GM19193 (cell line): Measurements from ENCODE around the gene MYBPC2.

ENCODE experiments used
- POLR2A ChIP-seq: IDR thresholded peaks from 4 replicates; pipeline ENCODE4 v1.6.1; 2011; ENCODE audit not compliant: insufficient read depth, insufficient read length; ENCODE audit errors: extremely low read depth

MYBPC2 gene

GRCh38 chr19:50432221-50433028 lies at the start of gene MYBPC2:
Gene MYBPC2 (plus strand): TSS chr19:50432892. CDS start chr19:50432954, 62 bp downstream.
- peak; percentile 16 for TF ChIP-seq POLR2A

- no peak for TF ChIP-seq POLR2A
These were observed 49.5 kb upstream of the MYBPC2 start for GRCh38 chr19:50383001-50383851.

- TF ChIP-seq POLR2A, result peak; percentile 68
These were observed 48.6 kb upstream of the MYBPC2 start, which contains the start of gene POLD1 for GRCh38 chr19:50383852-50384684. Gene POLD1 (plus strand): TSS chr19:50384347. CDS start chr19:50398852, 14,505 bp downstream.

- no peak for TF ChIP-seq POLR2A
These were observed 47.8 kb upstream of the MYBPC2 start for GRCh38 chr19:50384685-50385535.

GRCh38 chr19:50387176-50387867 lies 45.4 kb upstream of the MYBPC2 start:
- no peak for TF ChIP-seq POLR2A

GRCh38 chr19:50387868-50388245 lies 44.8 kb upstream of the MYBPC2 start:
- no peak for TF ChIP-seq POLR2A

- TF ChIP-seq POLR2A, result no peak
These were observed 39.9 kb upstream of the MYBPC2 start for GRCh38 chr19:50392759-50393158.

GRCh38 chr19:50393589-50393988 lies 39.1 kb upstream of the MYBPC2 start:
- no peak for TF ChIP-seq POLR2A

- TF ChIP-seq POLR2A, result no peak
These were observed 38.7 kb upstream of the MYBPC2 start for GRCh38 chr19:50394017-50394416.

- no peak for TF ChIP-seq POLR2A
These were observed 33.9 kb upstream of the MYBPC2 start for GRCh38 chr19:50398675-50399367.

- no peak for TF ChIP-seq POLR2A
These were observed 33.3 kb upstream of the MYBPC2 start for GRCh38 chr19:50399368-50399745.

- no peak for TF ChIP-seq POLR2A
These were observed 30.9 kb upstream of the MYBPC2 start for GRCh38 chr19:50401605-50402450.
